ENCODE data around the gene KRTAP2-2. TPM values are rescaled to one million over a fixed set of nuclear protein-coding genes. Genes with fewer than 3 reads are reported as not detected.
"Not testable (repeated sequence)": the region's sequence is repeated elsewhere in the genome, so short reads cannot be mapped to it uniquely, and the experiment has no call there.

The KRTAP2-2 gene
- total RNA-seq, 4 donors from 2014 or later, result not detected

DNA sequence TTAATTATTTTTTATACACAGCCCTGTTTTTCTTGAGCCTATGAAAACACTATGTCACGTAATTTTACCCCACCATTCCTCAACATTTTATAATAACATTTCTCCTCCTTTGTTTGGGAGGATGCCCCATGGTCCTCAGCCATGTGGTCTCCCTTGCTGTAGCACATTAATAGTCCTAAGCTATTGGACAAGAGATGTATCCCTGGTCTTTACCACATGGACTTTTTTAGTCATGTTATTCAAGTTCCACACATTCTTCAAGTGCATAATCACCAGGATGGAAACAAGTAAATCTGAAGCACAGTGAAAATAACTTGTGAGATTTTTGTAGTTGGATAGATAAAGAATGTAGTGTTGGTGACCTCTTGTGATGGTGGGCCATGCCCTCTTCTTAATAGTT lies 6.9 kb upstream of the KRTAP2-2 start:
- intact Hi-C loops (cut with DNase I; ENCODE audit: low total_unique reads) (no loop called here), in situ Hi-C loops (cut with MboI; ENCODE audit: low pct_ligation_motif_present in 1 of 4, low pct_unique_long_range_greater_than_20kb in 1 of 4, low sequenced_read_pairs in 3 of 4) (no loop called here)
- Histone ChIP-seq H3K4me1 (no peaks in the 10 kb centered on the region), H3K27ac (no peak overlapping the region), H3K9me3 (no peaks in the 10 kb centered on the region), H3K36me3 (no peaks in the 10 kb centered on the region), H3K27me3 (peaks cover 23% of the 10 kb centered on the region), H3K4me3 (no peak overlapping the region)
- no peak for DNase-seq
- TF ChIP-seq, protein P1, sequence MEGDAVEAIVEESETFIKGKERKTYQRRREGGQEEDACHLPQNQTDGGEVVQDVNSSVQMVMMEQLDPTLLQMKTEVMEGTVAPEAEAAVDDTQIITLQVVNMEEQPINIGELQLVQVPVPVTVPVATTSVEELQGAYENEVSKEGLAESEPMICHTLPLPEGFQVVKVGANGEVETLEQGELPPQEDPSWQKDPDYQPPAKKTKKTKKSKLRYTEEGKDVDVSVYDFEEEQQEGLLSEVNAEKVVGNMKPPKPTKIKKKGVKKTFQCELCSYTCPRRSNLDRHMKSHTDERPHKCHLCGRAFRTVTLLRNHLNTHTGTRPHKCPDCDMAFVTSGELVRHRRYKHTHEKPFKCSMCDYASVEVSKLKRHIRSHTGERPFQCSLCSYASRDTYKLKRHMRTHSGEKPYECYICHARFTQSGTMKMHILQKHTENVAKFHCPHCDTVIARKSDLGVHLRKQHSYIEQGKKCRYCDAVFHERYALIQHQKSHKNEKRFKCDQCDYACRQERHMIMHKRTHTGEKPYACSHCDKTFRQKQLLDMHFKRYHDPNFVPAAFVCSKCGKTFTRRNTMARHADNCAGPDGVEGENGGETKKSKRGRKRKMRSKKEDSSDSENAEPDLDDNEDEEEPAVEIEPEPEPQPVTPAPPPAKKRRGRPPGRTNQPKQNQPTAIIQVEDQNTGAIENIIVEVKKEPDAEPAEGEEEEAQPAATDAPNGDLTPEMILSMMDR (IDR thresholded peaks at IDR 0.05), result no peak
- TF ChIP-seq POLR2AphosphoS5 (IDR thresholded peaks at IDR 0.05) (no peak), POLR2A (IDR thresholded peaks at IDR 0.05) (no peak), EP300 (IDR thresholded peaks at IDR 0.05; ENCODE audit: low read depth) (no peak)
- WGBS, 2 donors (ENCODE audit: low coverage in 1 of 2), result 58 to 70% methylated on average over 1 of the region's 1 CpG

DNA sequence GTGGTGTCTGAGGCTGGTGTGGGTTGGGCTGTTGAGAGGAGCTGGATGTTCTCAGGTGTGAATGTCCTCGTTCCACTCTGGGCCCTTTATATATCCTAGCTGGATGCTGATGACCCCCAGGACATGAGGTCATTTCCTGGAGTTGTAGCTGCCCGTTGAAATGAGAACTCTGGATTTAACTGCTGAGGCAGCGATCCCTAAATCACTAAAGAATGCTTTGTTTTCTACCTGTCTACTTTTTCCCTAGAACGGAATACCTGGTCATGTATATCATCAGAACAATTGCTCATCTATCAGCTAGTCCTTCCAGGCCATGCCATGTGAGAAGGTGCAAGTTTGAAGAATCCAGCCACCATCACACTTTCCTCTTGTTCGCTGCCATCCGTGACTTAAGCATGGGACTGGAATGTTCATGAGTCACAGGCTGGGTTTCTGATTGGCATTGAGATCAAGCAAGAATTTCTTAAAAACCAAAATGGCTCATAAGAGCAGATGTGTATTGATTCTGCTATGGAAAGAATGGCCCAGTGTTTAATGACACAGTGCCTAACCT lies 5.1 kb upstream of the KRTAP2-2 start, which contains the start of gene KRTAP2-3:
TSS of gene KRTAP2-3 (minus strand) at position 63 of the 553 bp plus-strand sequence. CDS start 64 bp downstream, outside the sequence.
- H3K27me3 ChIP-seq, result peaks cover 23% of the 10 kb centered on the region

DNA sequence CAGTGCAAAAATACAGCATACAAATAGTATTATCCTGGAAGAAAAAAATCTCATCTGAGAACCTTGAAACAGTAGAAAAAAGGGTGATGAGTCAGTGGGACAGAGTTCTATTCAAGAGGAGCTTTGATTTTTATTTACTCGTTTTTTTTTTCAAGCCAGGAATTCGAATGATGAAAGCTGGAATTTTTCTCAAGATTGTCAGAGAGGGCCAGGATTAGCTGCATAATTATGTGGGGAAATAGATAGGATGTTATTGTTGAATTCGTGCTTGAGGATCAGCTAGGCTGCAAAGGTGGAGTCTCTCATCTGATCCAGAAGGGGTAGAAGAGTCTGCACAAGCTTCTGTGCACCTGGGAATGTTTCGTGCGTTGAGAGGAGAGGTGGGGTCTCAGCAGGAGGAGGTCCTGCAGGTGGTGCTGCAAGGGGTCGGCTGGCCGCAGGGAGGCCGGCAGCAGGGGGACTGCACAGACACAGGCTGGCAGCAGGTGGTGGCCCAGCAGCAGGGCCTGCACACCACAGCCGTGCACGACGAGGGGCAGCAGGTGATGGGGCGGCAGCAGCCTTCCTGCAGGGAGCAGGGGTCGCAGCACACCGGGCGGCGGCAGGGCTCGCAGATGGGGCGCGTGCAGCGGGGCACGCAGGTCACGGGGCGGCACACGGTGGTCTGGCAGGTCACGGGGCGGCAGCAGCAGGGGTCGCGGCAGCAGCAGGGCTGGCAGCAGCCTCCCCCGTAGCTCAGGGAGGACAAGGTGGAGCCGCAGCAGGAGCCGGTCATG lies 4.4 kb upstream of the KRTAP2-2 start:
- intact Hi-C loops (cut with DNase I; ENCODE audit: low total_unique reads); DNase-seq; H3K27ac ChIP-seq; H3K9me3 ChIP-seq; in situ Hi-C loops (cut with MboI; ENCODE audit: low pct_ligation_motif_present in 1 of 4, low pct_unique_long_range_greater_than_20kb in 1 of 4, low sequenced_read_pairs in 3 of 4); H3K4me1 ChIP-seq; H3K36me3 ChIP-seq; H3K4me3 ChIP-seq: not testable (repeated sequence)
- WGBS, 2 donors (ENCODE audit: low coverage in 1 of 2), result 20 to 65% methylated on average over 1 to 9 of the region's 31 CpGs
- H3K27me3 ChIP-seq, result peaks cover 18% of the 10 kb centered on the region

More for the DNA sequence above, 5.1 kb upstream of the KRTAP2-2 start, which contains the start of gene KRTAP2-3:
- no peaks in the 10 kb centered on the region for H3K9me3 ChIP-seq
- no peak for TF ChIP-seq POLR2A (IDR thresholded peaks at IDR 0.05)
- TF ChIP-seq, protein P1 (IDR thresholded peaks at IDR 0.05), result no peak
- TF ChIP-seq EP300 (IDR thresholded peaks at IDR 0.05; ENCODE audit: low read depth), result no peak
- no peak for TF ChIP-seq POLR2AphosphoS5 (IDR thresholded peaks at IDR 0.05)
- intact Hi-C loops (cut with DNase I; ENCODE audit: low total_unique reads) (no loop called here), in situ Hi-C loops (cut with MboI; ENCODE audit: low pct_ligation_motif_present in 1 of 4, low pct_unique_long_range_greater_than_20kb in 1 of 4, low sequenced_read_pairs in 3 of 4) (no loop called here)
- no peak for DNase-seq
- H3K4me3 ChIP-seq, result no peak within 1 kb of the TSS
- H3K36me3 ChIP-seq, result no peaks in the 10 kb centered on the region
- 72 to 76% methylated on average over 4 to 6 of the region's 6 CpGs for WGBS, 2 donors (ENCODE audit: low coverage in 1 of 2)
- H3K27ac ChIP-seq, result no peak within 1 kb of the TSS
- no peaks in the 10 kb centered on the region for H3K4me1 ChIP-seq

DNA sequence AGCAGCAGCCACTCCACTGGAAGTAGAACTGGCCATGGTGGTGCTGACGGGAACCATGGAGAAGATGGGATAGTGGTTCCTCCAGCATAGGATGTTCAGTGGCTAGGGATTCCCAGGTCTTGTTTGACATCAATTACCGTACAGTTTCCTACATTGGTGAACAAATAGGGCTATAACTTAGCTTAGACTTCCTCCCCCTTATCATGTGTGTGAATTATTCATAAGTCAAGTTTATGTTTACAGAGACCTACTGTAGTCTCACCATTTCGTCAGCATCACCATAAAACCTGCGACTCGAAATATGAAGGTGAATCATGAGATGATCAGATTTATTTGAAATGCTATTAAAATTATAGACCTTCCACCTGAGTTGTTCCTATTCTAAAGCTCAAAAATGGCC lies 3.7 kb upstream of the KRTAP2-2 start:
- Histone ChIP-seq H3K4me3 (no peak overlapping the region), H3K27me3 (peaks cover 18% of the 10 kb centered on the region), H3K27ac (no peak overlapping the region), H3K36me3 (no peaks in the 10 kb centered on the region), H3K9me3 (no peaks in the 10 kb centered on the region), H3K4me1 (no peaks in the 10 kb centered on the region)
- intact Hi-C loops (cut with DNase I; ENCODE audit: low total_unique reads), result no loop called here
- no peak for DNase-seq
- TF ChIP-seq, protein P1 (IDR thresholded peaks at IDR 0.05), result no peak
- TF ChIP-seq EP300 (IDR thresholded peaks at IDR 0.05; ENCODE audit: low read depth) (no peak), POLR2A (IDR thresholded peaks at IDR 0.05) (no peak), POLR2AphosphoS5 (IDR thresholded peaks at IDR 0.05) (no peak)
- 79% methylated on average over 5 of the region's 5 CpGs; no CpG with 5 or more reads in 1 of the 2 donors for WGBS, 2 donors (ENCODE audit: low coverage in 1 of 2)
- in situ Hi-C loops (cut with MboI; ENCODE audit: low pct_ligation_motif_present in 1 of 4, low pct_unique_long_range_greater_than_20kb in 1 of 4, low sequenced_read_pairs in 3 of 4), result no loop called here

Measured in transverse colon (tissue), 4 donors.